Activated B cell treated with CpG ODN at 0.5 μM for 24 hours (primary cell): ENCODE data around the gene OR5B12. TPM values are rescaled to one million over a fixed set of nuclear protein-coding genes. Genes with fewer than 3 reads are reported as not detected.

Experiments
- ATAC-seq: fragments of 200-7000 bp; cut with Tn5 transposase; one replicate; pipeline ENCODE4 v1.10.0; 2021; ENCODE audit warnings: low read depth, mild to moderate bottlenecking, moderate library complexity
- CTCF ChIA-PET: fragments of 350-600 bp; sonication (Branson Sonifier 250); formaldehyde crosslinking; loops from one replicate; lab custom pipeline; 2021; ENCODE audit warnings: antibody characterized with exemption; lab: Charles Lee
- POLR2A ChIA-PET: fragments of 350-600 bp; sonication (Branson Sonifier 250); formaldehyde crosslinking; loops from one replicate; lab custom pipeline; 2021; ENCODE audit warnings: antibody characterized with exemption; lab: Charles Lee
- DNase-seq: peaks from one replicate; pipeline ENCODE4 v3.0.0; 2022
- H3K27ac Mint-ChIP-seq: one replicate; pipeline ENCODE4 v1.8.0; 2020; ENCODE audit warnings: mixed read lengths
- H3K27me3 Mint-ChIP-seq: one replicate; pipeline ENCODE4 v1.8.0; 2021; ENCODE audit warnings: mixed read lengths
- H3K36me3 Mint-ChIP-seq: one replicate; pipeline ENCODE4 v1.8.0; 2021; ENCODE audit warnings: low read depth, mixed read lengths
- H3K4me1 Mint-ChIP-seq: one replicate; pipeline ENCODE4 v1.8.0; 2021; ENCODE audit warnings: mixed read lengths
- H3K4me3 Mint-ChIP-seq: one replicate; pipeline ENCODE4 v1.8.0; 2020; ENCODE audit warnings: mild to moderate bottlenecking, mixed read lengths
- H3K9me3 Mint-ChIP-seq: one replicate; pipeline ENCODE4 v1.8.0; 2020; ENCODE audit warnings: mixed read lengths
- CTCF ChIP-seq: fragments of 200-600 bp; IDR thresholded peaks from one replicate; pipeline ENCODE4 v1.8.0; 2022; ENCODE audit warnings: antibody characterized with exemption, mild to moderate bottlenecking
- intact Hi-C: fragments of 100-400 bp; cut with micrococcal nuclease; formaldehyde crosslinking; loops from one replicate; pipeline ENCODE4 v1.15.1; 2024
- total RNA-seq: library from RNA; stranded (reverse); gene quantifications from 2 replicates; pipeline ENCODE4 v1.2.3, GENCODE V29; 2022

OR5B12 gene
- total RNA-seq, 1 donor from 2014 or later, result not detected

GRCh38 chr11:58390551-58391063, 51.4 kb downstream of the OR5B12 start:
- ChIA-PET CTCF (no interaction called here), POLR2A (no interaction called here)
- no peaks in the 10 kb centered on the region for H3K36me3 Mint-ChIP-seq
- peaks cover 6% of the 10 kb centered on the region for H3K27me3 Mint-ChIP-seq
- H3K9me3 Mint-ChIP-seq, result peaks cover 9% of the 10 kb centered on the region
- intact Hi-C loops, result no loop called here
- no peak for TF ChIP-seq CTCF
- no peak overlapping the region for H3K27ac Mint-ChIP-seq
- H3K4me1 Mint-ChIP-seq, result no peaks in the 10 kb centered on the region
- no peak overlapping the region for H3K4me3 Mint-ChIP-seq
- DNase-seq (no peak), ATAC-seq (no peak)

Other genes starting within 250 kb of the OR5B12 start
- not detected in 2 replicates for gene OR1S2, start 238.1 kb downstream of the OR5B12 start, total RNA-seq
- gene OR1S1, start 229.5 kb downstream of the OR5B12 start, total RNA-seq, result not detected in 2 replicates
- not detected in 2 replicates for gene OR10Q1, start 213.3 kb downstream of the OR5B12 start, total RNA-seq
- gene OR10W1, start 174.0 kb downstream of the OR5B12 start, total RNA-seq, result not detected in 2 replicates
- not detected in 2 replicates for gene OR5B17, start 83.2 kb downstream of the OR5B12 start, total RNA-seq
- gene OR5B3, start 35.4 kb downstream of the OR5B12 start, total RNA-seq, result not detected in 2 replicates
- gene OR5B2, start 14.1 kb downstream of the OR5B12 start, total RNA-seq, result not detected in 2 replicates
- 0.60 and 0.71 TPM in 2 replicates for gene OR5B21, start 65.9 kb upstream of the OR5B12 start, total RNA-seq
- gene LPXN, start 133.6 kb upstream of the OR5B12 start, total RNA-seq, result 279 and 284 TPM in 2 replicates
- gene ZFP91, start 136.8 kb upstream of the OR5B12 start, total RNA-seq, result 50.8 and 52.9 TPM in 2 replicates
- gene CNTF, start 180.4 kb upstream of the OR5B12 start, total RNA-seq, result 3.2 and 3.9 TPM in 2 replicates